Epidermal melanocyte (primary cell): Measurements from ENCODE around the gene CRLF3.
A peak's percentile ranks its signal among the peaks of the same experiment; 100 is the strongest.
"Not testable (repeated sequence)": the region's sequence is repeated elsewhere in the genome, so short reads cannot be mapped to it uniquely, and the experiment has no call there.

Experiments used
- DNase-seq: peaks from one replicate; pipeline ENCODE4 v3.0.0; 2011; ENCODE audit warnings: low spot score; ENCODE audit not compliant: insufficient read length

Gene CRLF3

GRCh38 chr17:30824356-30825145, at the start of gene CRLF3:
TSS of gene CRLF3 (minus strand) at chr17:30824692. CDS start at chr17:30824651, 41 bp downstream.
- peak; percentile 89 for DNase-seq

DNA sequence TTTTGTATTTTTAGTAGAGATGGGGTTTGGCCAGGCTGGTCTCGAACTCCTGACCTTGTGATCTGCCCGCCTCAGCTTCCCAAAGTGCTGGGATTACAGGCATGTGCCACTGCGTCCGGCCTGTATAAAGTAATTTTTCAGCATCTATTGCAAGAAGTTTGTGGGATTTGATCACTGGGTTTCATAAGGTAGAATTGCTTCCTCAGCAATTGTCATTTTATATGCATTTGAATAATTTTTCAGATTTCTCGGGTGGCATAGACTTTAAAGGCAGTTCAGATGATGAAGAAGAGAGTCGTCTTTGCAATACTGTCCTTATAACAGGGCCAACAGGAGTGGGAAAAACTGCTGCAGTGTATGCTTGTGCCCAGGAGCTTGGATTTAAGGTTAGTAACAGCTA, 44.5 kb upstream of the CRLF3 start:
- DNase-seq: no peak

GRCh38 chr17:30864636-30865035, 40.1 kb upstream of the CRLF3 start:
- DNase-seq: no peak

DNA sequence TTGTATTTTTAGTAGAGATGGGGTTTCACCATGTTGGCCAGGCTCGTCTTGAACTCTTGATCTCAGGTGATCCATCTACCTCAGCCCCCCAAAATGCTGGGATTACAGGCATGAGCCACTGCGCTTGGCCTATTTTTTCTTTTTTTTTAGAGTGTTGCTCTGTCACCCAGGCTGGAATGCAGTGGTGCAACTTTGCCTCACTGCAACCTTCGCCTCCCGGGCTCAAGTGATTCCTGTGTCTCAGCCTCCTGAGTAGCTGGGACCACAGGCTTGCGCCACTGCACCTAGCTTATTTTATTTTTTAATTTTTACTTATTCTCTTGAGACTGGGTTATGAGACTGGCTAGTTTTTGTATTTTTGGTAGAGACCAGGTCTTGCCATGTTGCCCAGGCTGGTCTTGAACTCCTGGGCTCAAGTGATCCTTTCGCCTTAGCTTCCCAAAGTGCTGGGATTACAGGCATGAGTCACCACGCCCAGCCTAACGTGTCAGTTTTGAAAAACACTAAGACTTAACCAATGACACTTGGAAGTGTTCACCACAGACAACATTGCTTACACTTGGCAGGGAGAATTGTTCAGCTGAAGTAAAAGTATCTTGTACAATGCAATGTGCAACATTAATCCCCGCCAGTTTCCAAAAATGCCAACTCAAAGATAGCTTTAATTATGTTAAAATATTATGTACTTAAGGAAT, 34.2 kb upstream of the CRLF3 start:
- no peak for DNase-seq

DNA sequence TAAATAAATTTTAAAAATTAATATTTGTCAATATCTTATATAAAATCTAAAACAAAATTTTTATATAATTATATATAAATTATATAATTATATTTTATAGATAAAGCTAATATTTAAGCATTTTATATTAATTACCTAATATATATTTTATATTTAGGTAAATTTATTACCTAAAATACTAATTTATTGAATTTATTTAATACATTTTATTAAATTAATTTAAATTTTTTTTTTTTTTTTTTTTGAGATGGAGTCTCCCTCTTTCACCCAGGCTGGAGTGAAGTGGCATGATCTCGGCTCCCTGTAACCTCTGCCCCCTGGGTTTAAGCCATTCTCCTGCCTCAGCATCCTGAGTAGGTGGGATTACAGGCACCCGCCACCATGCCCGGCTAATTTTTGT, 29.7 kb upstream of the CRLF3 start:
- DNase-seq: no peak

- no peak for DNase-seq
Measured at GRCh38 chr17:30848021-30848420, 23.5 kb upstream of the CRLF3 start.

GRCh38 chr17:30840771-30841170, 16.3 kb upstream of the CRLF3 start:
- no peak for DNase-seq

DNA sequence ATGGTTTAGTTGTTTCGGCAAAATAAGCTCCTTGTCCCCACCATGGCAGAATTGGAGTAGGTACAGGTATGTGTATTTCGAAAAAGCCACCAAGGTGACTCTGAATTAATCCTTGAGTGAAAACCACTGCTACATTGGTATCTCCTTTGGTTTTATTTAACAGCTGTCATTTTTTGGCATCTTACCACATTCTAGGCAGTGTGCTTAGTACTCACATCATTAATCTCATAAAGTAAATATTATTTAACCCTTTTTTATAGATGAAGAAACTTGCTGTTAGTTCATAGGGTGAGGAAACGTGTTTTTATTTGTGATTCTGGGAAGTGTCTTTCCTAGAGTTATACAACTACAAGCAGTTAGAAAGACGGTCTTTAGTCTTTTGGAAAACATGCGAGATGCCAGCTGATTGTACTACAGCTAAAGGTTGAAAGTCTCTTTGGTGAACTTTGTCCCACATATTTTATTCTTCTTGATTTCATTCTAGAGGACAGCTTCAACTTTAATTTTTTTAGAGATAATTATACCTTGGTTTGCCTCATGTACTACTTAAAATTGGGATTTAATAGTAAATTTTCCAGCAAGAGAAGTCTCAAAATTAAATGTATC, 13.8 kb upstream of the CRLF3 start:
- no peak for DNase-seq

- no peak for DNase-seq
Measured at GRCh38 chr17:30832438-30833124, 8.1 kb upstream of the CRLF3 start.

DNA sequence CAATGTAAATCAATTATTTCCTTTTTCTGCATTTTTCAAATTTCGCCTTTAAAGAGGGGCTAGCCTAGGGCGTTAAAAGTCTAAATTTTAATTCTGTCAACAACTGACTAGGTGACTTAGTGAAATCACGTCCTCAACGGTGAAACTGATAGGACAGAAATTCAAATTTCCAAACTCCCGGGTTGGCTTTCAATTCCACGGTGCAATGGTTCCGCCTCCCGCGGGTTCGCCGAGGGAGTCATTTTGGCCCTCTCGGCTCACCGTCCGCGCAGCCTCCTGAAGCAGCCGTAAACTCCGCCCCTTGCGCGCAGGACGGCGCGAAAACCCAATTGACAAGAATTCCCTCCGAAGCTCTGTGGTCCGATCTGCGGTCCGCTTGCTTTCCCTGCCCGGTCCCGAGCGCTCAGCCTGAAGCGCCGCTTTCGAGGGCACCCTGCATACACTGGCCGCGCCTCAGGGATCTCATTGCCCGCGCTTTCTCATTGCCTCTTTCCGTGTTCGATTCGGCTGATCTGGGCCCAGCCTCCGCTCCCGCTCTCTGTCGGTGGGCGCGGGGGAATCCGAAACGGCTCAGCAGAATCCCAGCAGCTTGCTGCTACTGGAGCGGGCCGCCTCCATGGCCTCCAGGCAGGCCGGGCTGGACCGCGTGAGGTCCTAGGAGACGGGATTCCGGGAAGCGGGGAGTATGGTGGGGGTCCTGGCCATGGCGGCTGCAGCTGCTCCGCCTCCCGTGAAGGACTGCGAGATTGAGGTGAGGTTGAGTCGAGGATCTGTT, 7.4 kb upstream of the CRLF3 start, which contains the start of gene ATAD5:
ATAD5 (plus strand) TSS at position 304 of the 775 bp plus-strand sequence; CDS start at position 686, 382 bp downstream.
- peak; percentile 92 for DNase-seq

GRCh38 chr17:30831257-30831656, 6.8 kb upstream of the CRLF3 start:
- no peak for DNase-seq

GRCh38 chr17:30829022-30829421, 4.5 kb upstream of the CRLF3 start:
- DNase-seq: no peak

GRCh38 chr17:30827082-30827481, 2.6 kb upstream of the CRLF3 start:
- DNase-seq: no peak

GRCh38 chr17:30824002-30824355, 513 bp downstream of the CRLF3 start:
- peak; percentile 25 for DNase-seq

DNA sequence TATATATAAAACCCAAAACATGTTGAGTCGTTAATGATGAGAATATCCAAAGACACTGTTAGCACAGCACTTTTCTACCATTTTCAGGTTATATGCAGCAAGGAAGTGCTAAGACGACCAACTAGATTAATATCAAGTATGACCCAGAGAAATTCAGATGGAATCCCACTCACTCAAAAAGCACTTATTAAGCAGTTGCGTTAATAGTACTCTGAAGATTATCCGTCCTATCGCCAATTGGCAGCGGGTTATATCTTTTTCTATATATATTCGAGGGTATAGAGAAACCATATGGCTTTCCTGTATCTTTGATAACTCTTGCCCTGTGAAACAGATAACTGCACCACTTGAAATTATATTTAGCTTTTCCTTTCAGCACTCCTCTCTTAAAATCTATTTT, 1.1 kb downstream of the CRLF3 start:
- DNase-seq: no peak

- DNase-seq: not testable (repeated sequence)
Measured at GRCh38 chr17:30822919-30823318, 1.6 kb downstream of the CRLF3 start.

DNA sequence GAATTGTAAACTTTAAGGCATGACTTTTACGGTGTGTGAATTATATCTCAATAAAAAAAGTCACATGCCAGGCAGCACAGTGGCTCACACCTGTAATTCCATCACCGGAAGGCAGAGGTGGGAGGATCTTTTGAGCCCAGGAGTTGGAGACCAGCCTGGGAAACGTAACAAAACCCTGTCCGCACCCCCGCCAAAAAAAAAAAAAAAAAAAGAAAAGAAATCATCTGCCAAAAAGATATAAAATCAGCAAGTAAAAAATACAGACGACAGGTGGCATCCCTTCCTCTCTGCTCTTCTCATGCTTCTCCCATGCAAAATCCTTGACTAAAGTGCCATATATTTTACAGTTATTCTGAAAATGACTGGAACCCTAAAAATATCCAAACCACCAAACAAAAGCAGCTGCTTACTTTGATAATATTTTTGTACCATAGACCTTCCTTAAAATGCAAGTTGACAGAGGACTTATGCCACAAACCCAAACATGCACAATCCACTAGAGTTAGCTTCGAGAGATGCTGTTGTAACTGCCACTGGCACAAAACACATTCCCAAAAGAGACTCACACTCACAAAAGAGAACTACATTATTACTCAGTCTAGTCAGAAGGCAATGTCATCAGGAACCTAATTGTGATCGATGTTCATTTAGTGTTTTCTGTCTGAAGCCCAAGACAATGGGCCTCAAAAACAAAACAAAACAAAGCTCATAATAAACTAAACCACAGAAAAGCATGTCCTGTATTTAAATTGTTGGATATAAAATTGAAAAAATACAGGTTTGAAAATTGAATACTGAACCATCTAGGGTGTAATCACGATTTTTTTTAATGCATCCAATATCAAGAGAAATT, 2.4 kb downstream of the CRLF3 start:
- DNase-seq: no peak

DNA sequence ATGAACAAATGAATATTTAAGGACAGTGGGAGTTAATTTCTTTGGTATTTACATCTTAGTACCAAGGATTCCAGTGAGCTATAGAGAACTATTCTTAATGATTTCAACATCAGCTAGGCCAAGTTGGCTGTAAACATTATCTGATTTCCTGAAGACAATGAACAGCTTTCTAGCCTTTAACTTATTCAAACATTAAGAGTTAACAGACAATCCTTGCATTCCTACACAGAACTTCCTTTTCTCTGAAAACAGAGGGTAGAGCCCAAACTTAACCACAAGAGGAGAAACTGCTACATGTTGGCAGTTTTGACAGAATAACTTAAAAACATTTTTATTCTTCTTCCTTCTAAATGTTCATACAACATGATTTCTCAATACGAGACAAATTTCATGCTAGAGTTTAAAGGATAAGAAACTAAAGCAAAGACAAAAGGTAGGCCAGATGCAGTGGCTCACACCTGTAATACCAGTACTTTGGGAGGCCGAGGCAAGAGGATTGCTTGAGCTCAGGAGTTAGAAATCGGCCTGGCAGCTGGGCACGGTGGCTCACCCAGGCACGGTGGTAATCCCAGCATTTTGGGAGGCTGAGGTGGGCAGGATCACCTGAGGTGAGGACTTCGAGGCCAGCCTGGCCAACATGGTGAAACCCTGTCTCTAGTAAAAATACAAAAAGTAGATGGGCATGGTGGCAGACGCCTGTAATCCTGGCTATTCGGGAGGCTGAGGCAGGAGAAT, 4.4 kb downstream of the CRLF3 start:
- no peak for DNase-seq

GRCh38 chr17:30816165-30816564, 8.3 kb downstream of the CRLF3 start:
- DNase-seq: no peak
